Upper lobe of right lung (tissue), 1 donor: Measurements from ENCODE around the gene JMJD8. TPM values are rescaled to one million over a fixed set of nuclear protein-coding genes. Genes with fewer than 3 reads are reported as not detected.

Experiments
- ATAC-seq: fragments of 200-7000 bp; cut with Tn5 transposase; one replicate; pipeline ENCODE4 v1.9.1; 2020; ENCODE audit warnings: mild to moderate bottlenecking, moderate library complexity
- DNase-seq: peaks from one replicate; pipeline ENCODE4 v3.0.0-alpha.2; 2020
- H3K27ac ChIP-seq: fragments of 200-600 bp; one replicate; pipeline ENCODE4 v1.8.0; 2022
- H3K27me3 ChIP-seq: fragments of 200-600 bp; one replicate; pipeline ENCODE4 v1.8.0; 2022; ENCODE audit warnings: mild to moderate bottlenecking
- H3K36me3 ChIP-seq: fragments of 200-600 bp; one replicate; pipeline ENCODE4 v1.8.0; 2022
- H3K4me1 ChIP-seq: fragments of 200-600 bp; one replicate; pipeline ENCODE4 v1.8.0; 2022
- H3K4me3 ChIP-seq: fragments of 200-600 bp; one replicate; pipeline ENCODE4 v1.8.0; 2022; ENCODE audit warnings: mild to moderate bottlenecking
- H3K9me3 ChIP-seq: fragments of 200-600 bp; one replicate; pipeline ENCODE4 v1.8.0; 2022
- CTCF ChIP-seq: fragments of 200-600 bp; IDR thresholded peaks from one replicate; pipeline ENCODE4 v1.8.0; 2022; ENCODE audit warnings: antibody characterized with exemption
- intact Hi-C: fragments of 100-400 bp; cut with DNase I; formaldehyde crosslinking; loops from one replicate; pipeline ENCODE4 v1.11.0; 2022
- total RNA-seq: library from RNA; stranded (reverse); fragmentation: NEBNext Ultra II Directional; extraction: Animal tissue kit (Norgen Biotek cat#: 25700); gene quantifications from one replicate; pipeline ENCODE4 v1.2.1, GENCODE V29; 2021
- donor health status: DM: no; HTN: yes; CAD: no; lungs with severe emphysema.

Gene JMJD8
- total RNA-seq, 1 donor from 2014 or later = 51.3 TPM

GRCh38 chr16:652454-653305, 31.5 kb downstream of the JMJD8 start:
- intact Hi-C loops = no loop called here
- DNase-seq = no peak
- no peaks in the 10 kb centered on the region for H3K36me3 ChIP-seq

GRCh38 chr16:651844-652243, 32.3 kb downstream of the JMJD8 start:
- TF ChIP-seq CTCF = no peak
- H3K27me3 ChIP-seq = no peaks in the 10 kb centered on the region
- no peak for ATAC-seq
- DNase-seq = no peak
- H3K9me3 ChIP-seq = no peaks in the 10 kb centered on the region
- no peak overlapping the region for H3K4me3 ChIP-seq
- no peaks in the 10 kb centered on the region for H3K36me3 ChIP-seq
- intact Hi-C loops = no loop called here
- peaks cover 20% of the 10 kb centered on the region for H3K4me1 ChIP-seq
- no peak overlapping the region for H3K27ac ChIP-seq

More at GRCh38 chr16:652454-653305, 31.5 kb downstream of the JMJD8 start:
- Histone ChIP-seq H3K4me3 (no peak overlapping the region), H3K27ac (no peak overlapping the region), H3K4me1 (peaks cover 16% of the 10 kb centered on the region), H3K27me3 (no peaks in the 10 kb centered on the region), H3K9me3 (no peaks in the 10 kb centered on the region)
- no peak for ATAC-seq
- no peak for TF ChIP-seq CTCF

GRCh38 chr16:649631-650030, 34.5 kb downstream of the JMJD8 start:
- ATAC-seq = peak; percentile 0
- peak overlapping the region; percentile 93 for H3K27ac ChIP-seq

GRCh38 chr16:648781-649589, 35.1 kb downstream of the JMJD8 start, which contains the start of gene WDR90:
TSS of gene WDR90 (plus strand) at chr16:649365. CDS start at chr16:649417, 52 bp downstream.
- no peaks in the 10 kb centered on the region for H3K9me3 ChIP-seq
- H3K36me3 ChIP-seq = no peaks in the 10 kb centered on the region
- H3K27me3 ChIP-seq = no peaks in the 10 kb centered on the region
- peak within 1 kb of the TSS; percentile 85 for H3K4me3 ChIP-seq
- peak within 1 kb of the TSS; percentile 93 for H3K27ac ChIP-seq
- ATAC-seq (peak; percentile 88), DNase-seq (peak; percentile 98)
- peaks cover 31% of the 10 kb centered on the region for H3K4me1 ChIP-seq
- intact Hi-C loops = no loop called here
- no peak for TF ChIP-seq CTCF

More at GRCh38 chr16:649631-650030, 34.5 kb downstream of the JMJD8 start:
- Histone ChIP-seq H3K27me3 (no peaks in the 10 kb centered on the region), H3K36me3 (no peaks in the 10 kb centered on the region), H3K9me3 (no peaks in the 10 kb centered on the region), H3K4me1 (peaks cover 31% of the 10 kb centered on the region), H3K4me3 (peak overlapping the region; percentile 85)
- intact Hi-C loops = no loop called here
- DNase-seq = no peak
- no peak for TF ChIP-seq CTCF

GRCh38 chr16:648071-648780, 35.9 kb downstream of the JMJD8 start:
- Histone ChIP-seq H3K4me3 (peak overlapping the region; percentile 85), H3K4me1 (peaks cover 33% of the 10 kb centered on the region), H3K27me3 (no peaks in the 10 kb centered on the region), H3K36me3 (no peaks in the 10 kb centered on the region), H3K27ac (peak overlapping the region; percentile 93), H3K9me3 (no peaks in the 10 kb centered on the region)
- TF ChIP-seq CTCF = peak; percentile 50
- DNase-seq (peak; percentile 88), ATAC-seq (peak; percentile 45)
- intact Hi-C loops = no loop called here
